Measurements from ENCODE around the gene GJB6.

GRCh38 chr13:20247403-20247802 is 15.3 kb upstream of the GJB6 start:
- no peak for TF ChIP-seq CTCF (conservative IDR thresholded peaks at IDR 0.05; ENCODE audit: low read depth in 2 of 2)
- no peak for TF ChIP-seq EZH2phosphoT487 (IDR thresholded peaks at IDR 0.05; ENCODE audit: unreplicated experiment)
- no peak for TF ChIP-seq POLR2AphosphoS5 (IDR thresholded peaks at IDR 0.05; ENCODE audit: low read depth)
